Astrocyte of the cerebellum (primary cell): ENCODE data around the gene ZNF691.

Experiments
- DNase-seq: peaks from one replicate; pipeline ENCODE4 v3.0.0-alpha.2; 2011; ENCODE audit warnings: low read depth
- H3K4me3 ChIP-seq: 2 replicates; pipeline ENCODE4 v1.5.1; 2011; ENCODE audit warnings: mild to moderate bottlenecking, low read depth, low read length, moderate library complexity
- CTCF ChIP-seq: IDR thresholded peaks from 2 replicates; pipeline ENCODE4 v1.5.1; 2012; ENCODE audit warnings: low read length, low read depth, moderate library complexity, mild to moderate bottlenecking; ENCODE audit errors: missing control alignments
- in situ Hi-C: cut with HindIII; loops from 2 replicates; pipeline ENCODE4 v1.10.0; 2017; ENCODE audit warnings: low sequenced_read_pairs

Gene ZNF691

GRCh38 chr1:42820813-42821212 is 25.6 kb upstream of the ZNF691 start:
- no peak for DNase-seq
- no peak overlapping the region for H3K4me3 ChIP-seq
- in situ Hi-C loops, result no loop called here
- TF ChIP-seq CTCF, result no peak

- in situ Hi-C loops, result no loop called here
- no peak for TF ChIP-seq CTCF
- DNase-seq, result no peak
- H3K4me3 ChIP-seq, result no peak overlapping the region
Measured at GRCh38 chr1:42821690-42822089, 24.7 kb upstream of the ZNF691 start.

GRCh38 chr1:42822800-42823392 is 23.5 kb upstream of the ZNF691 start:
- DNase-seq, result no peak
- in situ Hi-C loops, result no loop called here
- TF ChIP-seq CTCF, result no peak
- no peak overlapping the region for H3K4me3 ChIP-seq

- no peak for TF ChIP-seq CTCF
- no peak overlapping the region for H3K4me3 ChIP-seq
- in situ Hi-C loops, result no loop called here
- no peak for DNase-seq
Measured at GRCh38 chr1:42824481-42825035, 21.9 kb upstream of the ZNF691 start.

- no peak for DNase-seq
- no peak overlapping the region for H3K4me3 ChIP-seq
- in situ Hi-C loops, result no loop called here
- no peak for TF ChIP-seq CTCF
Measured at GRCh38 chr1:42825036-42825851, 21.2 kb upstream of the ZNF691 start.

GRCh38 chr1:42830631-42831030 is 15.8 kb upstream of the ZNF691 start:
- H3K4me3 ChIP-seq, result no peak overlapping the region
- no peak for TF ChIP-seq CTCF
- in situ Hi-C loops, result loop anchor here (5.0 kb wide), 1 partner anchor 92 kb away; no protein-coding TSS in a partner anchor
- DNase-seq, result no peak
